Liver (tissue), 9 donors: ENCODE data around the gene SLC9A6. TPM values are rescaled to one million over a fixed set of nuclear protein-coding genes. Genes with fewer than 3 reads are reported as not detected.

ENCODE experiments used
- DNase-seq: peaks from one replicate; pipeline ENCODE4 v3.0.0-alpha.2; 2017; ENCODE audit warnings: low spot score
- H3K27ac ChIP-seq, 2 donors: one replicate each; pipeline ENCODE4 v1.7.0; 2013; ENCODE audit warnings: inconsistent platforms in 2 of 2, low read length in 2 of 2, control low read depth in 1 of 2, low read depth in 1 of 2, mild to moderate bottlenecking in 1 of 2
- H3K27me3 ChIP-seq, 4 donors: one replicate each; pipeline versions ENCODE4 v1.6.1 to v1.7.0; 2013; ENCODE audit warnings: low read length in 3 of 4, inconsistent platforms in 1 of 4, mild to moderate bottlenecking in 1 of 4, moderate library complexity in 1 of 4; ENCODE audit not compliant: control insufficient read depth in 4 of 4, insufficient read depth in 4 of 4
- H3K36me3 ChIP-seq, 4 donors: one replicate each; pipeline versions ENCODE4 v1.6.1 to v1.7.0; 2013; ENCODE audit warnings: low read length in 3 of 4, mild to moderate bottlenecking in 3 of 4, low read depth in 1 of 4, moderate library complexity in 1 of 4; ENCODE audit not compliant: control insufficient read depth in 4 of 4, insufficient read depth in 3 of 4
- H3K4me1 ChIP-seq, 4 donors: one replicate each; pipeline versions ENCODE4 v1.6.1 to v1.7.0; 2013; ENCODE audit warnings: low read length in 3 of 4, mild to moderate bottlenecking in 3 of 4, moderate library complexity in 1 of 4; ENCODE audit not compliant: control insufficient read depth in 4 of 4, insufficient read depth in 4 of 4
- H3K4me3 ChIP-seq, 3 donors: one replicate each; pipeline versions ENCODE4 v1.6.1 to v1.7.0; 2013; ENCODE audit warnings: low read length in 3 of 3, control low read depth in 1 of 3, low read depth in 1 of 3, mild to moderate bottlenecking in 1 of 3
- H3K9ac ChIP-seq, 2 donors: one replicate each; pipeline ENCODE4 v1.7.0; 2013; ENCODE audit warnings: low read length in 2 of 2, mild to moderate bottlenecking in 2 of 2, moderate library complexity in 2 of 2, control low read depth in 1 of 2, low read depth in 1 of 2
- H3K9me3 ChIP-seq, 4 donors: one replicate each; pipeline versions ENCODE4 v1.6.1 to v1.7.0; 2013; ENCODE audit warnings: low read length in 3 of 4; ENCODE audit not compliant: control insufficient read depth in 4 of 4
- EGR1 ChIP-seq, 2 donors: IDR thresholded peaks; 2 replicates each; pipeline ENCODE4 v1.6.1; 2016 to 2018; ENCODE audit warnings: antibody characterized with exemption in 2 of 2, low read depth in 2 of 2
- FOXA1 ChIP-seq: IDR thresholded peaks from 2 replicates; pipeline ENCODE4 v1.6.1; 2016; ENCODE audit warnings: antibody characterized with exemption
- FOXA2 ChIP-seq: IDR thresholded peaks from 2 replicates; pipeline ENCODE4 v1.6.1; 2016; ENCODE audit warnings: antibody characterized with exemption
- GABPA ChIP-seq, 2 donors: IDR thresholded peaks in 1 of 2; conservative IDR thresholded peaks in 1 of 2; 2 replicates each; pipeline ENCODE4 v1.6.1; 2016; ENCODE audit warnings: antibody characterized with exemption in 2 of 2, mild to moderate bottlenecking in 1 of 2, moderate library complexity in 1 of 2
- HNF4A ChIP-seq, 2 donors: conservative IDR thresholded peaks; 2 replicates each; pipeline ENCODE4 v1.6.1; 2016; ENCODE audit warnings: antibody characterized with exemption in 2 of 2, mild to moderate bottlenecking in 2 of 2
- HNF4G ChIP-seq: IDR thresholded peaks from 2 replicates; pipeline ENCODE4 v1.6.1; 2016; ENCODE audit warnings: antibody characterized with exemption
- JUND ChIP-seq, 2 donors: IDR thresholded peaks; 2 replicates each; pipeline ENCODE4 v1.6.1; 2016; ENCODE audit warnings: antibody characterized with exemption in 2 of 2
- MAX ChIP-seq: IDR thresholded peaks from 2 replicates; pipeline ENCODE4 v1.6.1; 2016; ENCODE audit warnings: antibody characterized with exemption
- NR2F2 ChIP-seq: IDR thresholded peaks from 2 replicates; pipeline ENCODE4 v1.6.1; 2016; ENCODE audit warnings: antibody characterized with exemption
- RAD21 ChIP-seq, 2 donors: IDR thresholded peaks; 2 replicates each; pipeline ENCODE4 v1.6.1; 2016; ENCODE audit warnings: antibody characterized with exemption in 2 of 2, mild to moderate bottlenecking in 2 of 2
- REST ChIP-seq: IDR thresholded peaks from 2 replicates; pipeline ENCODE4 v1.6.1; 2016; ENCODE audit warnings: antibody characterized with exemption, mild to moderate bottlenecking
- RXRA ChIP-seq, 2 donors: IDR thresholded peaks; 2 replicates each; pipeline ENCODE4 v1.6.1; 2017 to 2018; ENCODE audit warnings: antibody characterized with exemption in 2 of 2, mild to moderate bottlenecking in 1 of 2
- SP1 ChIP-seq: IDR thresholded peaks from 2 replicates; pipeline ENCODE4 v1.6.1; 2018; ENCODE audit warnings: antibody characterized with exemption, mild to moderate bottlenecking
- TAF1 ChIP-seq: conservative IDR thresholded peaks from 2 replicates; pipeline ENCODE4 v1.6.1; 2016; ENCODE audit warnings: antibody characterized with exemption, mild to moderate bottlenecking
- YY1 ChIP-seq: IDR thresholded peaks from 2 replicates; pipeline ENCODE4 v1.6.1; 2016; ENCODE audit warnings: antibody characterized with exemption, mild to moderate bottlenecking
- ZBTB33 ChIP-seq: IDR thresholded peaks from 2 replicates; pipeline ENCODE4 v1.6.1; 2016; ENCODE audit warnings: antibody characterized with exemption
- WGBS: extraction: QIAGEN DNeasy Blood & Tissue Kit; methylation state at CpG from one replicate; pipeline ENCODE4 v1.1.7; 2013; 5-methylcytosine and 5-hydroxymethylcytosine counted together
- polyA plus RNA-seq, 2 donors: library from polyadenylated mRNA; stranded (reverse) in 1 of 2; unstranded in 1 of 2; fragments of 200-250 nt in 1 of 2; fragments of >200 nt in 1 of 2; fragmentation: Nextera tagmentation in 1 of 2; extraction: Ambion mirVana in 1 of 2; gene quantifications; one replicate each; pipeline versions ENCODE4 v1.2.1 to v1.2.3, GENCODE V29; 2013 to 2015
- total RNA-seq, 2 donors: library from RNA; depleted of rRNA; stranded (reverse); fragments of >200 nt; gene quantifications; one replicate each; pipeline ENCODE4 v1.2.3, GENCODE V29; 2014
- TF ChIP-seq, protein P1 (sequence below): fragments of 150-350 bp; IDR thresholded peaks from 2 replicates; pipeline ENCODE4 v1.5.1; 2017; ENCODE audit warnings: improper control_type of control experiment, low read depth, low read length; ENCODE audit not compliant: missing input control
- donor health status: healthy.
- donor health status: healthy.
- donor health status: healthy.
- donor health status: healthy.
- donor health status: healthy.

The SLC9A6 gene
- total and polyA plus RNA-seq, 4 donors = 2.1 to 8.8 (median 5.6) TPM

GRCh38 chrX:136015016-136015415, 29.8 kb downstream of the SLC9A6 start:
- 83% methylated on average over 4 of the region's 4 CpGs for WGBS
- no peak for TF ChIP-seq HNF4A (conservative IDR thresholded peaks at IDR 0.05)
- peaks cover 0 to 12% (median under 1%) of the 10 kb centered on the region in 4 donors for H3K36me3 ChIP-seq

GRCh38 chrX:136016881-136017280, 31.6 kb downstream of the SLC9A6 start:
- H3K4me3 ChIP-seq = no peak overlapping the region
- no peaks in the 10 kb centered on the region for H3K4me1 ChIP-seq
- TF ChIP-seq GABPA (IDR thresholded peaks at IDR 0.05 in 1 of 2, conservative IDR thresholded peaks at IDR 0.05 in 1 of 2) = no peak
- TF ChIP-seq HNF4A (conservative IDR thresholded peaks at IDR 0.05) = no peak
- no peak for TF ChIP-seq REST
- TF ChIP-seq NR2F2 = no peak
- no peak for TF ChIP-seq SP1
- TF ChIP-seq YY1 = no peak
- no peak for TF ChIP-seq MAX
- TF ChIP-seq HNF4G = no peak
- no peak for TF ChIP-seq FOXA1
- TF ChIP-seq TAF1 = no peak
- no peak for TF ChIP-seq ZBTB33
- no peak for TF ChIP-seq RXRA (IDR thresholded peaks at IDR 0.05)
- no peak for TF ChIP-seq JUND (IDR thresholded peaks at IDR 0.05)
- TF ChIP-seq FOXA2 = no peak
- no peak for TF ChIP-seq EGR1 (IDR thresholded peaks at IDR 0.05; ENCODE audit: low read depth in 2 of 2)
- TF ChIP-seq, protein P1, sequence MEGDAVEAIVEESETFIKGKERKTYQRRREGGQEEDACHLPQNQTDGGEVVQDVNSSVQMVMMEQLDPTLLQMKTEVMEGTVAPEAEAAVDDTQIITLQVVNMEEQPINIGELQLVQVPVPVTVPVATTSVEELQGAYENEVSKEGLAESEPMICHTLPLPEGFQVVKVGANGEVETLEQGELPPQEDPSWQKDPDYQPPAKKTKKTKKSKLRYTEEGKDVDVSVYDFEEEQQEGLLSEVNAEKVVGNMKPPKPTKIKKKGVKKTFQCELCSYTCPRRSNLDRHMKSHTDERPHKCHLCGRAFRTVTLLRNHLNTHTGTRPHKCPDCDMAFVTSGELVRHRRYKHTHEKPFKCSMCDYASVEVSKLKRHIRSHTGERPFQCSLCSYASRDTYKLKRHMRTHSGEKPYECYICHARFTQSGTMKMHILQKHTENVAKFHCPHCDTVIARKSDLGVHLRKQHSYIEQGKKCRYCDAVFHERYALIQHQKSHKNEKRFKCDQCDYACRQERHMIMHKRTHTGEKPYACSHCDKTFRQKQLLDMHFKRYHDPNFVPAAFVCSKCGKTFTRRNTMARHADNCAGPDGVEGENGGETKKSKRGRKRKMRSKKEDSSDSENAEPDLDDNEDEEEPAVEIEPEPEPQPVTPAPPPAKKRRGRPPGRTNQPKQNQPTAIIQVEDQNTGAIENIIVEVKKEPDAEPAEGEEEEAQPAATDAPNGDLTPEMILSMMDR = no peak
- TF ChIP-seq RAD21 (IDR thresholded peaks at IDR 0.05) = no peak
- 90% methylated on average over 2 of the region's 2 CpGs for WGBS
- H3K36me3 ChIP-seq = peaks cover 0 to 12% (median under 1%) of the 10 kb centered on the region in 4 donors
- H3K9me3 ChIP-seq = no peaks in the 10 kb centered on the region
- H3K27me3 ChIP-seq = no peaks in the 10 kb centered on the region
- no peak overlapping the region for H3K27ac ChIP-seq
- no peak overlapping the region for H3K9ac ChIP-seq
- DNase-seq = no peak

More at GRCh38 chrX:136015016-136015415, 29.8 kb downstream of the SLC9A6 start:
- DNase-seq = no peak
- Histone ChIP-seq H3K9ac (no peak overlapping the region), H3K27me3 (no peaks in the 10 kb centered on the region), H3K4me3 (no peak overlapping the region), H3K9me3 (no peaks in the 10 kb centered on the region), H3K27ac (no peak overlapping the region), H3K4me1 (no peaks in the 10 kb centered on the region)
